ENCODE data around the gene ASPG.
A peak's percentile ranks its signal among the peaks of the same experiment; 100 is the strongest.
"Not testable (repeated sequence)": the region's sequence is repeated elsewhere in the genome, so short reads cannot be mapped to it uniquely, and the experiment has no call there.

Gene ASPG

GRCh38 chr14:104150136-104151025 lies 64.9 kb downstream of the ASPG start:
- no peak for DNase-seq

- DNase-seq = no peak
Observed at GRCh38 chr14:104151026-104151381, 65.5 kb downstream of the ASPG start.

GRCh38 chr14:104151566-104152245 lies 66.2 kb downstream of the ASPG start:
- DNase-seq = no peak

GRCh38 chr14:104152246-104152575 lies 66.7 kb downstream of the ASPG start:
- DNase-seq = no peak

GRCh38 chr14:104152686-104153393 lies 67.3 kb downstream of the ASPG start:
- no peak for DNase-seq

- DNase-seq = not testable (repeated sequence)
Observed at GRCh38 chr14:104153394-104153755, 67.9 kb downstream of the ASPG start.

GRCh38 chr14:104154246-104154645 lies 68.7 kb downstream of the ASPG start:
- DNase-seq = no peak

GRCh38 chr14:104155513-104155912 lies 70.0 kb downstream of the ASPG start:
- no peak for DNase-seq

GRCh38 chr14:104156142-104156541 lies 70.6 kb downstream of the ASPG start:
- DNase-seq = no peak

- DNase-seq = peak; percentile 97
Observed at GRCh38 chr14:104157016-104157928, 71.8 kb downstream of the ASPG start.

GRCh38 chr14:104158827-104159798 lies 73.6 kb downstream of the ASPG start:
- DNase-seq = no peak

- DNase-seq = no peak
Observed at GRCh38 chr14:104159990-104160389, 74.5 kb downstream of the ASPG start.

- DNase-seq = no peak
Observed at GRCh38 chr14:104161602-104162367, 76.3 kb downstream of the ASPG start.

GRCh38 chr14:104162495-104162894 lies 77.0 kb downstream of the ASPG start:
- no peak for DNase-seq

- no peak for DNase-seq
Observed at GRCh38 chr14:104163541-104163940, 78.0 kb downstream of the ASPG start.

GRCh38 chr14:104164041-104164440 lies 78.5 kb downstream of the ASPG start:
- no peak for DNase-seq

GRCh38 chr14:104164512-104164911 lies 79.0 kb downstream of the ASPG start:
- no peak for DNase-seq
